ENCODE measurements around the gene KLKB1. TPM values are rescaled to one million over a fixed set of nuclear protein-coding genes. Genes with fewer than 3 reads are reported as not detected.
A peak's percentile ranks its signal among the peaks of the same experiment; 100 is the strongest.

The KLKB1 gene
- total and polyA plus RNA-seq, 8 donors: 0.93 to 26.5 (median 1.6) TPM

- 17 to 26% methylated on average over 2 of the region's 2 CpGs for WGBS, 2 donors
- no peak for TF ChIP-seq CTCF (IDR thresholded peaks at IDR 0.05)
- Histone ChIP-seq H3K27ac (no peak overlapping the region), H3K4me1 (peaks cover 0 to 12% (median 12%) of the 10 kb centered on the region in 3 donors), H3K4me3 (no peak overlapping the region), H3K9me3 (no peaks in the 10 kb centered on the region), H3K36me3 (no peaks in the 10 kb centered on the region), H3K27me3 (no peaks in the 10 kb centered on the region)
- intact Hi-C loops (cut with DNase I): no loop called here
- FAIRE-seq (no peak), ATAC-seq (peak in 3 of 4 donors; percentile 32 to 84 (median 63)), DNase-seq (no peak)
Observed at GRCh38 chr4:186250760-186251159, 23.5 kb downstream of the KLKB1 start.

GRCh38 chr4:186255122-186255521 is 27.8 kb downstream of the KLKB1 start:
- 97 to 99% methylated on average over 3 of the region's 3 CpGs for WGBS, 2 donors

GRCh38 chr4:186258216-186258811 is 31.0 kb downstream of the KLKB1 start:
- Histone ChIP-seq H3K27me3 (no peaks in the 10 kb centered on the region), H3K4me3 (no peak overlapping the region), H3K36me3 (no peaks in the 10 kb centered on the region), H3K4me1 (peaks cover 13 to 21% (median 14%) of the 10 kb centered on the region in 3 donors), H3K27ac (no peak overlapping the region), H3K9me3 (no peaks in the 10 kb centered on the region)
- no peak for TF ChIP-seq CTCF (IDR thresholded peaks at IDR 0.05)
- WGBS, 2 donors: 92 to 93% methylated on average over 12 of the region's 12 CpGs
- ATAC-seq: no peak
- no peak for DNase-seq
- intact Hi-C loops (cut with DNase I): no loop called here
- no peak for FAIRE-seq

More at GRCh38 chr4:186255122-186255521, 27.8 kb downstream of the KLKB1 start:
- DNase-seq: no peak
- Histone ChIP-seq H3K36me3 (no peaks in the 10 kb centered on the region), H3K27ac (no peak overlapping the region), H3K4me1 (peaks cover 8 to 16% (median 14%) of the 10 kb centered on the region in 3 donors), H3K9me3 (no peaks in the 10 kb centered on the region), H3K27me3 (no peaks in the 10 kb centered on the region), H3K4me3 (no peak overlapping the region)
- TF ChIP-seq CTCF (IDR thresholded peaks at IDR 0.05): no peak
- ATAC-seq: no peak
- no peak for FAIRE-seq
- intact Hi-C loops (cut with DNase I): no loop called here

- Histone ChIP-seq H3K27ac (peak overlapping the region; percentile 60 to 85 (median 83)), H3K27me3 (no peaks in the 10 kb centered on the region), H3K36me3 (no peaks in the 10 kb centered on the region), H3K4me1 (peaks cover 16 to 29% (median 23%) of the 10 kb centered on the region in 3 donors), H3K4me3 (no peak overlapping the region), H3K9me3 (no peaks in the 10 kb centered on the region)
- intact Hi-C loops (cut with DNase I): no loop called here
- FAIRE-seq: no peak
- 23 to 29% methylated on average over 6 of the region's 6 CpGs for WGBS, 2 donors
- TF ChIP-seq CTCF (IDR thresholded peaks at IDR 0.05): no peak
- ATAC-seq: peak; percentile 53 to 68 (median 54)
- peak; percentile 49 to 71 (median 58) for DNase-seq
Observed at GRCh38 chr4:186260117-186260503, 32.8 kb downstream of the KLKB1 start.
